ENCODE results near the gene HCRTR1.

Gene HCRTR1

DNA sequence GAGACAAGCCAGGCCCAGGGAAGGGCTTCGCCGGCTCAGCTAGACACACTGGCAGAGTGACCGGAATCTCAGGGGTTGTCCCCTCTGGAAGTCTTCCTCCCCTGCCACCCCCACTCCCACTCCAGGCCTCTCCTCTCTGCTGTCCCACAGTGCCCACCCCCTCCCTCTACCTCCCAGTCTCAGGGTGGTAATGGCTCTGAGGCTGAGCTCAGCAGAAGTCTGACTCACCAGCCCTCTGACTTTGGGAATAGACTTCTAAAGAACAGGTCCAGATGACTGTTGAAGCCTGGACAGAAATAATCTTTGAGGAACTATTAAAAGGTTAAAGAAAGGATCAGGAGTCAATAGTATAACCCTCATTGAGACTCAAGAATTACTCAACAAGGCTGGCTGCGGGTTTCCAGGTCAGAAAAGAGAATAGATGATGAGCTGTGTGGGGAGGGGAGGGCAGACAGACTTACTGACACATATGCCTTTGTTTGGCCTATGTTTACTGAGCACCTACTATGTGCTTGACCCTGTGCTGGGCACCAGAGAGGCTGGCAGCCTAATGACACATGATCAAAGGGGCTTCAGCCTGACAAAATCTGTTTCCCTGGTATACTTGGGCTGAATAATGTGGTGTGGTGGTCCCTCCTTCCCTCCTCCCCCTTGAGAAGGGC lies 8.2 kb downstream of the HCRTR1 start:
- no peak overlapping the region for H3K4me3 ChIP-seq (ENCODE audit: low read depth, low read length)

DNA sequence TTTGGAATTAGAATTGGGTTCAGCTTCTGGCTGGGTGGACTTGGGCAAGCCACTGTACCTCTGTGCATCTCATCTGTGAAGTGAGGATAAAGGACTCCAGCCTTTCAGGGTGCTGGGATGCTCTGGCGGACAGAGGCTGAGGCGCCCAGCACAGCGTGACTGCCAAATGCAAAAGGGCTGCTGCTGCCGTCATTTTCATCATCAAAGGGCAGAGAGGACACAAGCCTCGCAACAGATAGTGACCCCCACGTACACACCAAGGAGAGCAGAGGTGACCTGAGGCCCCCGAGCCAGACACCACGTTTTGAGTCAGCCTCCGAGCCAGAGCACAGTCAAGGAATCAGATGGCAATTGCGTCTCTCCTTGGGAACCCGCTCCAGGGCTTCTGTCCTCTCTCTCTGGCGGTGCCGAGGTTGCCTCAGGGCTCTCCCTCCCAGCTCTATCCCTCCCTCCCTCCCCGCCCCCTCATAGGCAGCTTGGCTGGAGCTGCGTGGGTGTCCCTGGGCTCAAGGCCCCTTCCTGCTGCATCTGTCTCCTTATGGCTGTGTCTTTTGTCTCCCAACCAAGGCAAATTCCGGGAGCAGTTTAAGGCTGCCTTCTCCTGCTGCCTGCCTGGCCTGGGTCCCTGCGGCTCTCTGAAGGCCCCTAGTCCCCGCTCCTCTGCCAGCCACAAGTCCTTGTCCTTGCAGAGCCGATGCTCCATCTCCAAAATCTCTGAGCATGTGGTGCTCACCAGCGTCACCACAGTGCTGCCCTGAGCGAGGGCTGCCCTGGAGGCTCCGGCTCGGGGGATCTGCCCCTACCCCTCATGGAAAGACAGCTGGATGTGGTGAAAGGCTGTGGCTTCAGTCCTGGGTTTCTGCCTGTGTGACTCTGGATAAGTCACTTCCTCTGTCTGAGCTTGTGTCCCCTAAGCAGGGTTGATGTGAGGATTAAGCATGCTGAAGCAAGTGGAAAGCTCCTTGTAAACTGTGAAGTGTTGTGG lies 9.0 kb downstream of the HCRTR1 start:
- H3K4me3 ChIP-seq (ENCODE audit: low read depth, low read length): no peak overlapping the region

DNA sequence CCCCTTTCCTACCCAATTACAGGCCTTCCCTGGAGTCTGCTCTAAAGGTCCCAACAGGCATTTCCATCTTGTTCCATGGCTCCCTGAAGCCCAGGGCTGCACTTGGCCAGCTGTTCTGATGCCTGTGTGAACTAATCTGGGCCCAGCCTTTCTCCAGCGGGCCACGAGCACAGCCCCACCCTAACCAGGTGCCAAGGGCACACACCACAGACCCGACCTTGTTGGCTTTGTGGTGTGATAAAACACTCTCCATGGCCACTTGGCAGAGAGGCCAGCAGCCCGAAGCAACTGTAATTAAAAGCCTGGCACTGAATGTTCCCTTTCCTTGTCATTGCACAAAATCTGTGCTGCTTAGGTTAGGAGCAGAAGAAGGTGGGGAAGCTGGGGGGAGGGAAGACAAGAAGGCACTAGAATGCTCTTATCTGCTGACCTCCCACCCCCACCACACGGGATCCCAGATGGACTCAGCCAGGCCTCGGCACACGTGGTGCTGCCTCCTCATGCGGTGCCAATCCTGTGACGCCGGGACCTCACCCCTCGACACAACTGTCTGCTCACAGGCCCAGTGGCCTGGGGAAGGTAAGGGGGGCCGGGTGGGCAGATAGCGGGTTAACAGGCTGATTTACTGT lies 9.9 kb downstream of the HCRTR1 start:
- no peak overlapping the region for H3K4me3 ChIP-seq (ENCODE audit: low read depth, low read length)

DNA sequence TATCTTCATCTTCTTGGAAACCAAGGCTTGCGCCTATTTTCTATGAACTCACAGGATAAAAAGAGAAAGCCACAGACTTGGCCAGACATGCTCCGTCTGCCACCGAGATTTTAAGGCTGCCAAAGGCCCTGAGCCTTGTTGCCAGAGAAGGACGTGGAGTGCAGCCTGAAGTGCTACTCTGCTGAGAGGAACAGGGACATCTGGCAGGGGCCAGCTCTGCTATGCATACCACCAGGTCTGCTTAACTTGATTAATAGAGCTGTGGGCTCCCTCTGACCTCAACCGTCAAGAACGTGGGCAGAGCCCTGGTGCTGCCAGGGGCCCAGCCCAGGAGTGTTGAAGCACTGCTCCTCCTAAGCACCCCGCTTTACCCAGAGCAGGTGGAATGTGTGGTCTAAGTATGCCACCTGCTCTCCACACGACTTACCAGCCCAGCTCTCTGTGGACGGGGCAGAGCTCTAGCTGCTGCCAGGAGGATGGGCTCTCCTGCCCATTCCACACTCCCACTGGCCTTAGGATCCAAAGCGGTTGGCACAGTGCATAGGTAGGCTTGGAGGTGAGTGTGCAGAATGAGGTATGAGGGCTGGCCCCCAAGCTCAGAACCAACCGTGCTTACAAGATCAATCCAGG lies 10.6 kb downstream of the HCRTR1 start:
- H3K4me3 ChIP-seq (ENCODE audit: low read depth, low read length): no peak overlapping the region

DNA sequence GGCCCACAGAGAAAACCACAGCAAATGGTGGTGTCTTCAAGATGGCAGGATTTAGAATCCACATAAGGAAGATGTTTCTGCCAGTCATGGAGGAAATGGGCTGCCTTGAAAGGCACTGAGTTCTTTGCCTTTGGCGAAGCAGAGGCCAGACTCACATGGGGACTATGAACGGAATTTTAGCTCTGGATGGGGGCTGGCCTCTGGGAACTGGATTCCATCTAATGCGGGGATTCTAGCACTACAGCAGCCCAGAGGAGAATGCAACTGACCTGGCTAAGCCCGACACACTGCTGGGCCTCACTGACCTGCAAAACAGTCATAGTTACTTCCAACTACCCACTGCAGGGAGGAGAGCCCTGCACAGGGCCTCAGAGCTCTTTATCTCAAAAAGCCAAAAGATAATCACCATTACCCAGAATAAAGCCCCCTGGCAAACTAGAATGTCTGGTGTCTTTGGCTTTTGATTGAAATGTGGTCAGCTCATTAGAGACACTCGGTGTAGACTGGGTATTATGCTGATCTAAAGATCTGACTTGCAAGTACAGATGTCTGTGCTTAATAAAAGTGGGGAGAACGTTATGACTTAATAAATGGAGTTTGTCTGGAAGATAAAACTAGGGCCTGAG lies 11.6 kb downstream of the HCRTR1 start:
- H3K4me3 ChIP-seq (ENCODE audit: low read depth, low read length): no peak overlapping the region

DNA sequence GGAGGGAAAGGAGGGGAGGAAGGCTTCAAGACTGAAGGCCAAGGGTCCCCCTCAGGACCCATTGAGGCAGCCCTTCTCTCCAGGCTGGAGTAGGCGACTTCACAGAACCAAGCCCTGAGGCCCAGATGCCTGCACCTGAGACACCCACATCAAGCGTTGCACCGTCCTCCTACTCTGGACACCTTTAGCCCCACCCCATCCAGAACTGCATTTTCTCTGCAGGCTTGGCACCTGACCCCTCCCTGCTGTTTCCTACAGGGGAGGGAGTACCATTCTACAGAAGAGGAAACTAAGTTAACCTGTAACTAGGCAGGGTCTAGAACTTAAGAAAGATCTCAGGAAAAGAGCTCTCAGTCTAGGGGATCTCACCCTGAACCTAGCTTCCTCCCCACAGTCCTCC lies 15.2 kb downstream of the HCRTR1 start:
- H3K4me3 ChIP-seq (ENCODE audit: low read depth, low read length): no peak overlapping the region

DNA sequence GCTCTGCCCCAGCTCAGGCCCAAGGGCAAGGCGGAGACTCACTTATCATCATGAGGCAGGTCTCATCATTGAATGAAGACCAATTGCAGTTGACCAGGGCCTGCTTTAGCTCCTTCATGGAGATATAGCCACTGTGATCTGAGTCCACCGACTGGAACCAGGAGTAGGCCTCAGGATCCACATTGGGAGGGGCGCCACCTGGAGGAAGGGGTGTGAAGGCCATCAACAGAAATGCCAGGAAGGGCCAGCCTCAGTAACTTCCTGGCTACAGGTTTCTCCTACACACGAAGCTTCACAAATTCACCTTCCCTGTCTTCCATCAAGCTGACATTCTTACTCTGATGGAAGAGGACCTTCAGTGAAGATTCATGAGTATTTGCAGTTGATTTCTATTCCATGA lies 15.6 kb downstream of the HCRTR1 start:
- H3K4me3 ChIP-seq (ENCODE audit: low read depth, low read length): no peak overlapping the region

DNA sequence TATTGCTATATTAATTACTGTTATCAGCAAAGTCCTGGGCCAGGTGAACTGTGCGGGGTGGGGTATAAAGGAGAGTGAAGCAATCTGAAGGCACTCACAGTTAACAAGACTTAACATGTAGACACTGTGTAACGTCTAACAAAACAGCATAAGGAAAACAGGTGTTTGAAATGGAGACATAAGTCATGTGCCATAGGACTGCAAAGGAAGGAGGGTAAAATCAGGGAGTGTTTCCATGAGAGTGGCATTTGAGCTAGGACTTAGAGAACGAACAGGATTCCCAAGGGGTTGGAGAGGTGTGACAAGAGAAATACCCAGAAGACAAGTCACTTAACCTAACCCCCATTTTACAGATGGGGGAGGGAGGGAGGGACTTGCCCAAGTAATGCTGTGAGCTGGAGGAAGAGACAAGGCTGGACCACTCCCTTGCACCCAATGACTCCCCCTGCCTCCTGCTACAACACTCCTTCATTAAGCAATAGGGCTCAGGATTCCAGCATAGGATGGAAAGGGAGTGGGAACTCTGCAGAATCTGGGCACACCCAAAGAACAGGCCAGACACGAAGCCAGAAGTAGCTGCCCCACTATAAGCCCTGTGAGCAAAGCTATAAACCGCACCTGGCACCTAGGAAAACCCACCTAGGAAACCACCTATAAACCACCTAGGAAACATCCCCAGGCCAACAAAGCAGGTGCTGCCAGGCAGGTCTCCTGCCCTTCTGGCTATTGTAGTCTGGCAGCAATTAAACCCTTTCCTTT lies 20.6 kb downstream of the HCRTR1 start:
- no peak overlapping the region for H3K4me3 ChIP-seq (ENCODE audit: low read depth, low read length)

DNA sequence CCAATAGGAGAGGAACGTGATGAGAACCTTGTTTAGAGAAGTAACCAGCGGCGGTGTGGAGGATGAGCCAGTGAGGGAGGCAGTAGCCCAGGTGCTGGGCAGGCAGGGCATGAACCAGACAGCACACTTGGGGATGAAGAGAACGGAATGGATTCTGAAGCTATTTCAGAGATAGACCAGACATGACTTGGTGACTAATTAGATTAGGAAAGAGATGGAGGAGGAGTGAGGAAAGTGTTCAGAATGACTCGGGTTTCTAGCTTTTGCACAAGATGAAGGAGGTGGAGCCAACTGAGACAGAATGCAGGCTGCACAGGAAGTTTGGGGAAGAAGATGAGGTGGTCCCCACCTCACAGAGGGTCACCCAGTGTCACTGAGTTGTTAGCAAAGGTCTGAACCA lies 22.1 kb downstream of the HCRTR1 start:
- H3K4me3 ChIP-seq (ENCODE audit: low read depth, low read length): no peak overlapping the region

DNA sequence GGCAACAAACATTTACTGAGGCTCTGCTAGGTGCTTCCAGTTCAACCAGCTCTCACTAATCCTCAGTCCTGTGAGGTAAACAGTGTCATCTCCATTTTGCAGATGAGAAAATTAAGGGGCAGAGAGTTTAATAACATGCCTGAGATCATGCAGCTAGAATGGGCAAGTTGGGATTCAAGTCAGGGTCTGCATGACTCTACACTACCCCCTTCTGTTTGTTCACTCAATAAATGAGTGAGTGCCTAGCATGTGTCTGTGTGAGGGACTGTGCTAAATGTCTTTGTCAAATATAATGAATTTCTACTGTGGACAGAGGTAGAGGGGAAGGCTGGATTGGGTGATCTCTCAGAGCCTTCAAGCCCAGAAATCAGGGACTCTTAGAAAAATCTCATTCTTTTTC lies 22.7 kb downstream of the HCRTR1 start:
- H3K4me3 ChIP-seq (ENCODE audit: low read depth, low read length): no peak overlapping the region

DNA sequence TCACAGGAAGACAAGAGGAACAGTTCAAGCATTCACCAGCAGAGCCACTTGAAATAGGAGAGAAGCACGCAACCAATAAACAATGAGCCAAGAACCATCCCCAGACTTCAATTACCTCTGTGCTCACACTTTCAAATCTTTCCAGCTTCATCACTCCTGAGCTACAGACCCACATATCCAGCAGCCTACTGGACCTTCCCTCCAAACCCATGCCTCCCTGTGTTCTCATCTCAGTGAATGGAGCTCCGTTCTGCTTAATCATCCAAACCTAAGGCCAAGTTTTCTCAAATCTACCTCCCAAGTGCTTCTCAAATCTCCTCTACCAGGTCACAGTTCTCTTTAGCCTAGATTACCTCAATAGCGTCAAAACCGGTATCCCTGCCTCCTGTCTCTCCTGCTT lies 23.5 kb downstream of the HCRTR1 start:
- H3K4me3 ChIP-seq (ENCODE audit: low read depth, low read length): no peak overlapping the region

DNA sequence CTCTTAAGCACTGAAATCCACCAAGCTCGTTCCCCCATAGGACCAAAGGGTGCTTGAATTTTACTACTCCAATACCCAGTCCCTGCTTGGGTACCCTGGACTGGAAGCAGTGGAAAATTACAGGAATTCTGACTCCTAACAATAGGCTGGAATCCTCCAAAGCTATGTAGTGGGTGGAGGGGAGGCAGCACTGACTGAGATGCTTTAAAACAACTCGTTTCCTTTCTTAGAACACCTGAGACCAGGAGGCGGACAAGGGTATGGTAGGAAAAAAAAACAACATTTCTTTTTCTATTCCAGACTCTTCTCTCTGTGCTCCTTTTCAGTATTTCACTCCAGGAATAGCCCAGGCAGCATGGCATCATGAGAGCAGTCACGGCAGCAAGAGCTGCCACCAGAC lies 24.9 kb downstream of the HCRTR1 start:
- H3K4me3 ChIP-seq (ENCODE audit: low read depth, low read length): no peak overlapping the region

DNA sequence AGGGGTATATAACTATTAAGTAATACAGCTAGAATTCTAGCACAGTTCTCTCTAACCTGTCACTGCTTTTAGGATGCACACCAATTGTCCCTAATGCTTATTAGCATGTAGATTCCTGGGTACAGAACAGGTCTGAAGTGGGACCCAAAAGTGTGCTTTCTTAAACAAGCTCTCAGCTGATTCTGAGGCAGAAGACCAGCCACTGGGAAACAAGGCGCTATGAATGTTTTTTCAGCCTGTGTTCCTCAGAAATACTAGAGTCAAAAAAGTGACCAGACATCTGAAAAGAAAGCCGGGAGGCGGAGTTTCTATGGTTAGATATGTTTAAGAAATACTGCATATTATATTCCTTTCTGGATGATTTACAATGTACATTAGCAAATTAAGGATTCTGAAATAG lies 25.4 kb downstream of the HCRTR1 start:
- H3K4me3 ChIP-seq (ENCODE audit: low read depth, low read length): no peak overlapping the region

DNA sequence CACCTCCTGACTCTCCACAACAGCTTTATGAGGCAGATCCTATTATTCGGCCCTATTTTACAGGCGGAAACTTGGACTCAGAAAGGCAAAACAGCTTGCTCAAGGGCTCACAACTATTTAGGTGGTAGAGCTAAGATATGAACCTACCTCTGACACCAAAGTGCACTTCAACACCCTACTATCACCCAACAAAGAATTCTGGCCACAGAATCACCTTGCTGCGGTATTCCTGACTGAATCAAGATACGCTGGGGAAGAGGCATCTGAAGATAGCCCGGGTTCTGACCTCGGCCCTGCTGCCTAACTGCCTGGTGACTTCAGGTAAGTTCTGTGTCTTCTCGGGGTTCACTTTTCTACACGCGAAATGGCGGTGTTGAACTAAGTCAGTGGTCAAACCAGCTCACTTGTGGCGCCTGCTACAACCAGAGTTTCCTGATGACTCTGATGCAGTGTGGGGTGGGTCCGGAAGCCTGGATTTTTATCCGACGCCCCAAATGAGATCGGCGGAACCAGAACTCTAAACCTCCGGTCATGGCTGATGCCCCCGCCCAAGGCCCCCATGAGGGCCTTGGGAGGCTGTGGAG lies 26.6 kb downstream of the HCRTR1 start:
- peak overlapping the region; percentile 98 for H3K4me3 ChIP-seq (ENCODE audit: low read depth, low read length)

DNA sequence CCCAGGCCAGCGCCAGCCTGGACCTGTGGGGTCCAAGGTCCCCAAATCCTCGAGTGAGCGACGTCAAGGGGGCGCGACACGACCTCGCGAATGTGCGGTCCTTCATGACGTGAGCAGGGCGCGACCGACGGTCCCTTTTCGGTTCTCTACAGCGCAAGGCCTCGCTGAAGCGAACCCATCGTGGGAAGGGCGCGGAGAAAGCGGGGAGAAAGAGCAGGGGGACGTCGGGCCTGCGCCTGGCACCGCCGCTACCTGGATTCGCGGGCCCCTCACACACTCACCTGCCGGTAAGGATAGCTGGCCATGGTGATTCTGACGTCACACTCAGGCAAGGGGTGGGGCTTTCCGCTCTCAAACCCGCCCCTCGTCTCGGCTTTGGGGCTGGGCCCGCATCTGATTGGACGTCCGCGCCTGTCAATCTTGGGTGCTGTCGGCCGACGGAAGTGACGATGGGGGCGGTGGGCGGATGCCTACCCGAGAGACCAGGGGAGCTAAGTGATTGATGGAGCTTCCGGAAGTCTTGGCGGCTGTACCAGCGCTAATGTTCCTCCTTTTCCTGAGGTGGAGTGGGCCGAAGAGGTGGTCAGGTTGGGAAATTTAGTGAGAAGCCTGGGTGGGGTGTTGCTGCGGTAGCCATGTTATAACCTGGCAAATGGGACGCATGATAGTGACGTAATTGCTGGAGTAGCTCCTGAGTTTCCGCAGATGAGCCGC lies 27.2 kb downstream of the HCRTR1 start, which contains the start of gene PEF1:
Gene PEF1 (minus strand): TSS at position 317 of the 714 bp plus-strand sequence. CDS start 12 bp downstream, at position 305.
- peak within 1 kb of the TSS; percentile 98 for H3K4me3 ChIP-seq (ENCODE audit: low read depth, low read length)

DNA sequence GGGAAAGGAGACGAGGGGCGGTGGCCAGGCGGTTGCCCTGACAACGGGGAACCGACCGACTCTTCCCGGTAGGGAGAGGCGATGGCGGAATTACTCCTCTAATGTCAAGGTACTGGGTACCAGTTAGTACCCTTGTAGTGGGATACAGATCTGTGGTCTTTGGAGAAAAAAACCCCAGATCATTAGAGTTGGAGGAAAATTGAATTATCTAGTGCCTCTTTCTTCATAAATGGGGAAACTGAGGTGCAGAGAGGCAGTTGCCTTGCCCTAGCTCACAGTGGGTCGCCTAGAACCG lies 27.7 kb downstream of the HCRTR1 start:
- H3K4me3 ChIP-seq (ENCODE audit: low read depth, low read length): peak overlapping the region; percentile 98

DNA sequence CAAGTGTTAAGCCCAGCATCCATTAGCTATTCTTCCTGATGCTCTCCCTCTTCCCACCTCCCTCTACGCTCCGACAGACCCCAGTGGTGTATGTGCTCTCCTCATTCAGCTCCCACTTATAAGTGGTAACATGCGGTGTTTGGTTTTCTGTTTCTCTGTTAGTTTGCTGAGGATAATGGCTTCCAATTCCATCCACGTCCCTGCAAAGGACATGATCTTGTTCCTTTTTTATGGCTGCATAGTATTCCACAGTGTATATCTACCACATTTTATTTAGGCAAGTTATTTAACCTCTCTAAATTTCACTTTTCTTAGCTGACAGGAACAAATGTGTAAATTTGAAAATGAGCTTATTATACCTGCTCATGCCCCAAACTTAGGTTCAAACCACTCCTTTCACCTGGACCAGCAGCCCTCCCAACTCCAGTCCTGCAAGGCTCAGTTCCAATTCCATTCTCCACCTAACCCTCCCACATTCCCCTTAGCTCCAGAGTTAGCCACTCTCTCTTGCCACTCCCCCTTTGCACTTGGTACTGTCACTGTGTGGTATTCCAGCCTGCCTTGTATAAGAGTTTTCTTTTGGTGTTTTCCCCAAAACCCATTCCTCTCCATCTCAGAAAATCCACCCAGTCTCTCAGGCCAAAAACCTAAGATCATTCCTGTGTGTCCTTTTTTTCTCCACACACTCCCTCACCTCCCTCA lies 28.9 kb downstream of the HCRTR1 start:
- no peak overlapping the region for H3K4me3 ChIP-seq (ENCODE audit: low read depth, low read length)

DNA sequence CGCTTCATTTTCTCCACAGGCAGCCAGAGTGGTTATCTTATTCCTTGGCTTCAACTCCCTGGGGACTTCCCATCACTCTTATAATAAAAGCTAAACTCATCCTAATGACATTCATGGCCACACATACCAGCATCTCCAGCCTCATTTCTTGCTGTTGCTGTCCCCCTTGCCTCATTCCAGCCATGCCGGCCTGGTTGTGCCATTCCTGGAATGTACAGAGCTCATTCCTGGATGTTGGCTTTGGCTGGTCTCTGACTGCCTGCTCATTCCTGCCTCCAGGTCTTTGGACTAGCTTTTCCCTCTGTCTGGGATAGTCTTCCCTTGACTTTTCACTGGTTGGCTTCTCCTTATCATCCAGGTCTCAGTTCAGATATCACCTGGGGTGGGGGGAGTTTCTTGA lies 29.6 kb downstream of the HCRTR1 start:
- no peak overlapping the region for H3K4me3 ChIP-seq (ENCODE audit: low read depth, low read length)

DNA sequence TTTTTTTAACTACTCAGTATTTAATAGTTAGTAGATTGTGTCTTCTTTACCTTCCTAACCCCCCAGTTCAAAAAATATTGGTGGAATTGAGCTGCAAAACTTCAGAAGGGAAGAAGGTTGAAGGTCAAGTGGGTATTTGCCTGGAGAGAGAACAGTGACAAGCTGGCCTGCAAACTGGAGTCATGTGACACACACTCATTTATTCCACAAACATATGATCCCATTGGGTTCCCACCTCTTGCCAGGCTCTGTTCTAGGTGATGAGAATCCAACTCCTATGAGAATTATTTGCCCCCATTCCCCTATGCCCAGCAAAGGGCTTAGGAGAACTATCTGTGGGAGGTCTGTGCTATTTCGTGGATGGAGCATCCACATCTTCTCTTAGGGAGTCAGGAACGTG lies 30.7 kb downstream of the HCRTR1 start:
- H3K4me3 ChIP-seq (ENCODE audit: low read depth, low read length): no peak overlapping the region
